HL-60 (cell line): ENCODE data around the gene SPRTN.

Experiments used
- CTCF ChIP-seq: IDR thresholded peaks from one replicate; pipeline ENCODE4 v1.5.1; 2011; ENCODE audit warnings: low read length, control low read depth, inconsistent platforms; ENCODE audit not compliant: insufficient read depth
- GABPA ChIP-seq: IDR thresholded peaks from 2 replicates; pipeline ENCODE4 v1.6.1; 2012; ENCODE audit warnings: low read depth
- POLR2AphosphoS5 ChIP-seq: IDR thresholded peaks from 2 replicates; pipeline ENCODE4 v1.6.1; 2012; ENCODE audit warnings: low read depth
- REST ChIP-seq: IDR thresholded peaks from 2 replicates; pipeline ENCODE4 v1.6.1; 2012; ENCODE audit warnings: low read depth; ENCODE audit not compliant: insufficient replicate concordance
- SPI1 ChIP-seq: IDR thresholded peaks from 2 replicates; pipeline ENCODE4 v1.6.1; 2012; ENCODE audit warnings: low read depth, mild to moderate bottlenecking, borderline replicate concordance

GRCh38 chr1:231392389-231393131, 54.5 kb downstream of the SPRTN start:
- TF ChIP-seq CTCF (no peak), POLR2AphosphoS5 (no peak), REST (peak; percentile 86), GABPA (no peak), SPI1 (no peak)
